GM19239 (cell line): Measurements from ENCODE around the gene UGT1A4.

Experiments used
- DNase-seq: peaks from one replicate; pipeline ENCODE4 v3.0.0; 2011; ENCODE audit warnings: low spot score; ENCODE audit not compliant: insufficient read length
- FAIRE-seq: peaks from 2 replicates; lab custom pipeline; 2011; peaks lifted over from hg19 to GRCh38; lab: Jason Lieb, UNC

Gene UGT1A4

DNA sequence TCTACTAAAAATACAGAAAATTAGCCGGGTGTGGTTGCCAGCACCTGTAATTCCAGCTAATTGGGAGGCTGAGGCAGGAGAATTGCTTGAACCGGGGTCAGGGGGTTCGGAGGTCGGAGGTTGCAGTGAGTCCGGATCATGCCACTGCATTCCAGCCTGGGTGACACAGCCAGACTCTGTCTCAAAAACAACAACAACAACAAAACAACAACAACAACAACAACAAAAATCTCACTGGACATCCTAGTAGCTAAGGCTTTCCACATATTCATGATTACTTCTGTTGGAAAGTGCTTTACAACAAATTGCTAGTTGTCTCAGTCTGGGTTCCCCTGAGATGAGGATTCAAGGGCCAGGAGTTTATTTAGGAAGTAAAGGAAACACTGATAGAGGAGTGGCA, 55.3 kb downstream of the UGT1A4 start:
- FAIRE-seq, result no peak
- DNase-seq, result no peak

DNA sequence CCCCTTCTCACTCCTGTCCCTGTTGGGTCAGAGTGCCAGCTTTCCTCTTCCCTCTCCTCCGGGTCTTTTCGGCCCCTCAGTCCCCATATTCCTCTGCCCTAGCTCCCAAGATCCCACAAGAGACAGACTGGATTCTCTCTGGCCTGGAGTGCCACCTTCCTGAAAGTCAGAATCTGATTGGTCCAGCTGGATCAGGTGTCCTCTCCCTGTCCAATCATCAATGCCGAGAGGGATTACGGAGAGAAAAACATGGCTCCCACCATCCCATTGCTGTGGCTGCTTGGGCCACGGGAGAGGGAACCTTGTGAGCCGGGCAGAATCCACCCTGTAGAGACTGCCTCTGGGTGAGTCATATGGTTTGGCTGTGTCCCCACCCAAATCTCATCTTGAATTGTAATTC, 56.9 kb downstream of the UGT1A4 start:
- FAIRE-seq, result no peak
- no peak for DNase-seq

DNA sequence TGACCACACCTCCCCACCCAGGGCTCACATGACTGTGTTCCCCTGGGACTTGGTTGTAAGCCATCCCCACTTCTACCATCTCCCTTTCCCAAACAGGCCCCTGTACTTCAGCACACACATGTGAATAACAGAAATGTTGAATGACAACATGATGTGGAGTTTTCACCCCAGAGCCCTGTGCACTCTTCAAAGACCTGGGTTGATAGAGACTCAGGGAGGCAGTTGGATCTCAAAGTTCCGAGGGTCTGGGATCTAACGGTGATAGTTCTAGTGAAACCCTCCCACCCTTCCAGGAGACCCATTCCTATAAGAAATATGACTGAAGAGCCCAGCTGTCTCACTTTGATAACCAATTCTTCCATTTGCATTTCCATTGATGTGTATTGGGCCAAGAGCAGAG, 59.5 kb downstream of the UGT1A4 start, which contains the start of gene MROH2A:
TSS of gene MROH2A (plus strand) at position 301 of the 400 bp plus-strand sequence. CDS start 1,029 bp downstream, outside the sequence.
- FAIRE-seq (no peak), DNase-seq (no peak)

DNA sequence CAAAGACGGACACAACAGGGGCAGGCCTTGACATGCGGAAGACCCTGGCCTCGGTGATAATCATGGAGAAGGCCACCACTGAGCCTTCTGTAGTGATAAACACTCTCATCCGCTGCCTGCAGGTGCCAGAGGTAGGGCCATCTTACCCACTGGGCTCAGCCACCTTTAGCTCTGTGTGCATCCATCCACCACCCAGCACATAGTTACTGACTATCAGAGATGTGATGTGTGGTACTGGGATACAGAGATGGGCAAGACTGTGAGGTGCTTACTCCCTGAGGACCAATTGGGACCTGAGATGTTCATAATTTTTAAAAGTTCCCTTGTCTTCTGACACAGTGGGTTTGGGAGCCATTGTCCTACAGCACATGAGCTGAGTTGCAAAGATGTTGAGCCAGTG, 61.2 kb downstream of the UGT1A4 start:
- DNase-seq, result no peak
- no peak for FAIRE-seq

DNA sequence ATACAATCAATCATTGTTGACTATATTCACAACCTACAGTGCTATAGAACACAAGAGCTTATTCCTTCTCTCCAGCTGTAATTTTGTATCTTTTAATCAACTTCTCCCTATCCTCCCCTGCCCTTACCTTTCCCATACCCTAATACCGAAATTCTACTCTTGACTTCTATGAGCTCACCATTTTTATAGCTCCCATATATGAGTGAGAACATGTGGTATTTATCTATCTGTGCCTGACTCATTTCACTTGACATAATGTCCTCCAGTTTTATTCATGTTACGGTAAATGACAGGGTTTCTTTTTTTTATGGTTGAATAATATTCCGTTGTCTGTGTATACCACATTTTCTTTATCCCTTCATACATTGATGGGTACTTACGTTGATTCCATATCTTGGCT, 62.2 kb downstream of the UGT1A4 start:
- FAIRE-seq (no peak), DNase-seq (no peak)

DNA sequence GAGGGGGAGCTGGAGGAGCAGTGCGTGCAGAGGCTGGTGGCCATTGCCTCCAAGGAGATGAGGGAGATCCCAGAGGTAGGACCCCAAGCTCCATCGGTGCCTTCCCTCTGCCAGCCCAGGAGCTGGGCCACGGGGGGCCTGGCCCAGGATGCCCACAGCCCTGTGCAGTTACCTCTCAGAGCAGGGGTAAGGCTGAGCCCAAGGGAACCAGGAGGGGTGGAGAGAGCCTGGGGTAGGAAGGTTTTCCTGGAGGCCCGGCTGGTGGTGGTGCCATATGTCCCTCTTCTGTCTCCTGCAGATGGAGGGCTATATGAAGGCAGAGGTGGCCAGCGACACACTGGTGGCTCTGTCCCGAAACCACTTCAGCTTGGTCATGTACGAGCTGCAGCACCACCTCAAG, 71.0 kb downstream of the UGT1A4 start:
- FAIRE-seq, result no peak

DNA sequence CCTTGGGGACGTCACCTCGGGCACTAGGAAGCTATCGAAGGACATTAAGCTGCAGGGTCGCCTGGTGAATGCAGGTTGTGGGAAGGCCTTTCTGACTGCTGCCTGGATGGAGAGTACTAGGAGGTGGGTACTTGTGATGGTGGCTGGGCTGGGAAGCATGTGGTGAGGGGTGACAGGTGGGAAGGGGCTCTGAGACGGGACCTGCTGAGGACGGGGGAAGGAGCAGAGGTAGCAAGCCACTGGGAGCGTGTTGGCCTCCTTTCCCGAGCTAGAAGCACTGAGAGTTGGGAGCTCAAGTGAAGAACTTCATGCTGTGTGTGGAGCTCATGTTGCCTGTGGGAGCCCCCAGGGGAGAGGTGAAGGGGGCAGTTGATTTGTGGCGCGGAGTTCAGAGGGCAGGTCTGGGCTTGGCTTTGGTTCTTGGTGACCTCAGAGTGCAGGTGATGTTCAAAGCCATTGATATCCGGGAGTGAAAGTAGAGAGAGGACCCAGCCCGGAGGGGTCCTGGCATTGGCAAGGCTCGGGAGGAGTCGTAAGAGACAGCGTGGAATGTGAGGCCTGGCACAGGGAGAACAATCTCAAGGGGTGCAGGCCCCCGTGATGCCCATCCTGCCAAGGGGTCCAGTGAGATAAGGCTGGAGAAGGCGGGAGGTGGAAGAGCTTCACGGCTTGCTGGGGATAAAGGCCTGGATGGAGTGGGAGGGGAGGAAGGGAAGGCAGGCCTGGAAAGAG, 72.8 kb downstream of the UGT1A4 start:
- no peak for DNase-seq
- FAIRE-seq, result no peak

More for the DNA sequence above, 71.0 kb downstream of the UGT1A4 start:
- DNase-seq, result no peak

DNA sequence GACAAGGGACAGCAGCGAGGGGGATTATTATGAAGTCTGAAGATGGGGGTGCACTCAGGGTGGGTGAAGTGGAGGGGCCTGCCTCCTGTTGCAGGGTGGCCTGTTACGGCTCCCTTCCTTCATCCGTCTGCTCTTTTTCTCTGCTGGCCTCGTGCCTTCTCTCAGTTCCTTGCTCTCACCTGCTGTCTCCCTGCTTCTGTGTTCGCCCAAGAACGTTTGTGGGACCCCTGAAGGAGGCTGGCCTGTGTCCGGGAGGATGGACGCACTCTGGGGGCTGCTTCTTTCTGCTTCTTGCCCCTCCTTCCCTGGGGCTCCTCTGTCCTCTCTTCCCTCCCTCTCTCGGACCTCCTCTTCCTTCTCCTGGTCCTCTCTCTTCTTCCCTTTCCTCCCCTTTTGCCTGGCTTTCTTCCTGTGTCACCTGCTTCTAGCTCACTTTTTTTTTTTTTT, 73.4 kb downstream of the UGT1A4 start:
- no peak for DNase-seq
- FAIRE-seq, result no peak

DNA sequence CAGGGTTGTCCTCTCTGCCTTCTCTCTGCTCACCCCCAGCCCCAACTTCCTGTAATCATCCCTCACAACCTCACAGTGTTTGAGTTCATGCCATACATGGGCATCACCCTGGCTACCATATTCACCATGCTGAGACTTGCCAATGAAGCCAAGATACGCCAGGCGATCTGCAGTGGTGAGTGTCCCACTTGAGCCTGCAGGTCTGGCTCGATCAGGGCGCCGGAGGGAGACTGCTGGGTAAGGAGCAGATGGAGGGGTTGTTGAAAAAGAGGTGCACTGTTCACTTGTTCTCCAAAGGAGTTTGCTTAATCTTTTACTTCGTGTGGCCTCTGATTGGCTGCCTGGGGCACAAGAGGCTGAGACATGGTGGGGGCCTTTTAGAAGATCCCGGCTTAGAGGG, 74.2 kb downstream of the UGT1A4 start:
- no peak for DNase-seq
- no peak for FAIRE-seq

DNA sequence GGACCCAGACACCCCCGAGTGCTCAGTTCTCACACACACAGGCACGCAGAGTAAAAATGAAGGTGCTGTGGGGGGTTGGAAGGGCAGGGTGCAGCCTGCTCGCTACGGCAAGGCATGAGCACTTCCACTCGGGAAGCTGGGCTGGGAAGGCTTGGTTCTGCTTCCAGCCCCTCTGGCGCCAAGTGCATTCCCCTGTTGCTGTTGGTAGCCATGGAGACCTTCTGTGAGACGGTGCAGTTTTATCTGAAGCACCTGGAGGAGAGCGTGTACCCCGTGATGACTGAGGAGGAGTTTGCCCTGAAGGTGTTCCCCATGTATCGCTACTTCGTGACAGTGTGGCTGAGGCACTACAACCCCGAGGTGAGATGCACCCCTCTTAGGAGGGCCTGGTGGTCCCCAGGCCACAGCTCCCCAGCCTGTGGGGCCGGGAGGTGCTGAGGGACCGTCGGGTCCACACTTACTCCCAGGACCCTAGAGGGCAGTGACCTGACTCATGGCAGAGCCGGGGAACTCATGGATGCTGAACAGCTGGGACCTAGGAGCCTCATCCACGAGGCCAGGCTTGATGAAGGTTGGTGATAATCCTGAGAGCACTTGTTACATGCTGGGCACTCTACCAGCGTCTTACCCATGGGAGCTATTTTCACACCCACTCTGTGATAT, 75.1 kb downstream of the UGT1A4 start:
- FAIRE-seq, result no peak
- no peak for DNase-seq

DNA sequence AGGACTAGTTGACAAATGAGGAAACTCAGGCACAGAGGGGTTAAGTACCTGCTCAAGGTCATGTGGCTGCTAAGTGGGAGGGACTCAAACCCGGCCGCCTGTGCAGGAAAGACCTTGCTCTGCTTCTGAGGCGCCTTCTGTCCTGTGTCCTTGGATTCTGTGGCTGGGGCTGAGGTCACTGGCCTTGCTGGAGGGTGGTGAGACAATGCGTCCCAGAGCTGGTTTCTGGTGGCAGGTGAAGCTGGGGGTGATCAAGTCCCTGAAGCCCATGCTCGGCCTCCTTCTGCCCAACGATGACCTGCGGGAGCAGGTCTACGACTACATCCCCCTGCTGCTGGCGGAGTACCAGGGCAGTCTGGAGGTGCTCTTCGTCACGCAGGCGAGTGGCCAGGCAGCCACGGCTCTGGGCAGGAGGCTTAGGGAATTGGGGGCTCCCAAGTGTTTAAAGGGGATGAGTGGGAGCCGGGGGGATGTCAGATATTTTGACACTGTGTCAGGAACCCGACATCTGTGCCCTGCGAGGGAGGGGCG, 75.7 kb downstream of the UGT1A4 start:
- no peak for FAIRE-seq
- no peak for DNase-seq

DNA sequence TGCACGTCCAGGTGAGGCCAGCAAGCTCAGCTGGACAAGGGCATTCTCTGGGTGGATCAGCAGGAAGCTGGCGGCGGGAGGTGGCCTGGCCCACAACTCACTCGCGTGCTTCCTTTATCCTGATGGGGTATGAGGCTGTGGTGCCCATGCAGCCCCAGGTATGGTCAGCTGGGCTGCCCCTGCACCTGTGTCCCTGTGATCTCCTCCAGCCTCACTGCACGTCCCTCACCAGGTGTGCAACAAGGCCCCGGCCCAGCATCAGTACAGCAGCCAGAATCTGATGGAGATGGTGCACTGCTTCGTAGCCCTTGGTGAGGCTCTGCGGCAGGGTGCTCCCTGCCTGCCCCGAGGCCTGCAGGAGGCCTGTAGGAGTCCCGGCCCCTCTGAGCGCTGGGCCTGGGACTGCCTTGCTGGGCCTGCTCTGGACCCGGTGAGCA, 77.2 kb downstream of the UGT1A4 start:
- FAIRE-seq (no peak), DNase-seq (no peak)

DNA sequence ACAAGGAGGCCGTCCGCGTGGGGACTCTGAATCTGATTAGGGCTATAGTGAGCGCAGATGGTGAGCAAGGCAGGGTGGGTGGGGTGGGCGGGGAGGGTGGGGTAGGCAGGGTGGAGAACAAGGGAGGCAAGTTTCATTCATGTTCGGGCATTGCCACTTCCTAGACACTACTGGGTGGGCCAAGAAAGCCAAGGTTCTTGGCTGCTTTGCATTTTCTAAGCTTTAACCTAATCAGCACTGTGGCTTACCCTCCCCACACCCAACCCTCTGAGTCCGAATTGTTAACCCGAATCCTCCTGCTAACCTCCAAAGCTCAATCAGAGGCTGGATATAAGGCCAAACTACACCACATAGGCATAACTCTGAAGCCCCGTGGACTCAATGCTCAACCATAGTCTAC, 77.7 kb downstream of the UGT1A4 start:
- no peak for DNase-seq

DNA sequence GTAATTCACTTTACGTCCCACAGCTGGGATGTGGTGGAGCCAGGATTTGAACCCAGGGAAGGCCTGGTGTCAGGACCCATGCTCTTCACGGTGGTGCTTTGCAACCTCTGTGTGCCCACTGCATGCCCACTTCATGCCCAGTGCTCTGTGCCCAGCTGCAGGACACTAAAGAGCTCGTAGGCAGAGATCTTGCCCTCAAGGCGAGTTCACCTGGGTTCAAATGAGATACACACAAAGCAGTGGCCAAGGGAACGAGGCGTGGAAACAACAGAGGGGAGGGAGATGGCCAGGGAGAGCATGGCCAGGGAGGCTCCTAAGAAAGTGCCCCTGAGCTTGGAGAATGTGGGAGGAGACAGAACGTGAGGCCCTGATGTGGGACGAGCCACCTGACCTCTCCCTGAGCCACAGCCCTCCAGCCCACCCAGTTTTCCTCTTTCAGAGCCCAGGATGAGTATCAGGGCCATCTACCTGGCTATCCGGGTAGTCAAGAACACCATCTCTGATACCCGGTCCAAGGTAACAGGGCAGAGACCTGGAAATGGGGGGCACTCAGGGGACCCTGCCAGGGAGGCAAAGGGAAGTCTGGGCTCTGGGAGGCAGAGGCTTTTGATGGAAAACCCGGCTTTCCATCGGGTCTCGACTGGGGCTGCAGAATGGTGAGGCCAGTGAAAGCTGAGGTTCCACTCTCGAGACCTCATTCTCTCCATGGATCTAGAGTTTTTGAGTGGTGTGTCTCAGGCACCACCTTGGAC, 80.0 kb downstream of the UGT1A4 start:
- DNase-seq, result no peak
- FAIRE-seq, result no peak

More for the DNA sequence above, 77.7 kb downstream of the UGT1A4 start:
- no peak for FAIRE-seq

DNA sequence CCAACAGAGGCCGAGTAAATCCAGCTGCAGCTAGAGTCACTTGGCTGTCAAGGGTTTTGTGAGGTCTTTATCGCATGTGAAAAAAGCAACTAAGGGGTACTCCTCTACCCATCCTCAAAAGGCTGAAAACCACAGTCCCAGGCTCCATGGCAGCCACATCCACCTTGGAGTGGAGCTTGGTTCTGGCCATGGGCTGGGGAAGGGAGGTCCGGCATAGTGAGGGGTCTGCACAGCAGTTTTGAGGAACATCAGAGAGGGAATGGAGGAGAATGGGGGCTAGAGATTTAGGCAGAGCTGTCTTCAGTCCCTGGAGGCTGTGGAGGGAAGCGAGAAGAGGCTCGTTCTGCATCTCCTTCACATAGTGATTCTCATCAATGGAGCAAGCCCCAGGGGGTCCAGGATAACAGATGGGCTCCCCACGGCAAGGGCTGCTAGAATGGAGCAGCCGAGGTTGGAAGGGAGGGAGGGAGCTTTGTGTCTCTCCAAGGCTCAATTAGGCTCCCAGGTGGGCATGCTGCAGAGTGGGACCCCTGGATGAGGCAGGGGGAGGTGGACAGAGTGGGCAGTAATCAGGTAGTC, 80.6 kb downstream of the UGT1A4 start:
- no peak for DNase-seq
- FAIRE-seq, result no peak

DNA sequence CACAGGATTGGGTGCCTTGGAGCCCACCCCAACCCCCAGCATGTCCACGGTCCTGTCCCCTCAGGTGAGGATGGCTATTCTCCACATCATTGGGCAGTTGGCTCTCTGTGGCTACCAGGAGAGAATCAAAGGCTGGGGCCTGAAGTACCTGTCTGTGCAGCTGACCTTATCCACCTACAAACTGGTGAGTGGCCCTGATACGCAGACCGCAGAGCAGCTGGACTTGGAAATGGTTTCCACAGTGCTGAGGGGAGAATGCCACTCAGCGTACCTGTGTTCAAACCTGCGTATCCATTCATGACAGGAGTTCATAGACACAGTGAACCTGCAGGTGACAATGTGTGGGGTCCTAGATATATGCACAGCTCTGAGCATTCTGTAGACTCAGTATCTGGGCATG, 81.2 kb downstream of the UGT1A4 start:
- FAIRE-seq (no peak), DNase-seq (no peak)

DNA sequence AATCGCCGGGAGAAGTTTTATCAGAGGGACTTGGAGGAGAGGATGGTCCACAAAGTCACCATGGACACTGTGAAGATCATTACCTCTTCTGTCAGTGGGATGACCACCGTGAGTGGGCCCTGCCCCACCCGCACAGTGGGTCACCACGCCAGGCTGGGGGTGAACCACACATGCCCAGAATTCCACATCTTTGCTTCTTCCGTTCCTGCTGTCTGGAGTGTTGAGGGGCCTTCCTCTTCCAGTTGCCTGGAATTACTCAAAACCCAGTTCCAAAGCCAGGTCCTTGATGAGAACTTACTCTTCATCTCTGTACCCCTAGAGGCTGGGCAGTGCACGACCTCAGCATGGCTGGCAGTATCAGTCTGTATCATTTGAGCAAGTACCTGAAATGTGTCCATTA, 81.7 kb downstream of the UGT1A4 start:
- DNase-seq (no peak), FAIRE-seq (no peak)

DNA sequence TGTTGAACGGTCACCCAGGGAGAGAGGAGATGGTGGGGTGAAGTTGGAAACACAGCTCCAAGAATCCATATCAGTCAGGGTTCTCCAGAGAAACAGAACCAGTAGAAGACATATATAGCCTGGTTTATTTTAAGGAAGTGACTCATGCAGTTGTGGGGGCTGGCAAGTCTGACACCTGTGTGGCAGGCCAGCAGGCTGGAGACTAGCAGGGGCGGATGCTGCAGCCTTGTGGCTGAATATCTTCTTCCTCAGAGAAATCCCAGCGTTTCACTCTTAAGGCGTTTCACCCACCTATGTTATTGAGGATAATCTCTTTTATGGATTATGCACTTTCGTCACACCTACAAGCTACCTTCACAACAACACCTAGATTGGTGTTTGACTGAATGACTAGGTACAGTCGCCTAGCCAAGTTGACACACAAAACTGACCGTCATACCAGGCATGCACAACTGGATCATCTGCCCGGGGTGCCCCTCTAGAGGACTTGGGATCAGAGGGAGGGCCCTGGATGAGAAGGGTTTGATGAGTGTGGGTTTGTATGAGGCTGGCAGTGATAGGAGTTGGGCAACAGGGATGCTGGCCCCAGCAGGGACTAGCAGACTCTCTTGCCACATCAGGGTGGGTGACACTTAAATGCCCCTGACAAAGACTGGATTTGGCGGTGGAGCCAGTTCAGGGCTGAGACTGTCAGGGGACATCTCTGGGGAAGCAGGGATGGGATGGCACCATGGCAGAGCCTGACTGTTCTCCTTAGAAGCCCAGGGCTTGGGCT, 83.0 kb downstream of the UGT1A4 start:
- no peak for FAIRE-seq
- DNase-seq, result no peak

DNA sequence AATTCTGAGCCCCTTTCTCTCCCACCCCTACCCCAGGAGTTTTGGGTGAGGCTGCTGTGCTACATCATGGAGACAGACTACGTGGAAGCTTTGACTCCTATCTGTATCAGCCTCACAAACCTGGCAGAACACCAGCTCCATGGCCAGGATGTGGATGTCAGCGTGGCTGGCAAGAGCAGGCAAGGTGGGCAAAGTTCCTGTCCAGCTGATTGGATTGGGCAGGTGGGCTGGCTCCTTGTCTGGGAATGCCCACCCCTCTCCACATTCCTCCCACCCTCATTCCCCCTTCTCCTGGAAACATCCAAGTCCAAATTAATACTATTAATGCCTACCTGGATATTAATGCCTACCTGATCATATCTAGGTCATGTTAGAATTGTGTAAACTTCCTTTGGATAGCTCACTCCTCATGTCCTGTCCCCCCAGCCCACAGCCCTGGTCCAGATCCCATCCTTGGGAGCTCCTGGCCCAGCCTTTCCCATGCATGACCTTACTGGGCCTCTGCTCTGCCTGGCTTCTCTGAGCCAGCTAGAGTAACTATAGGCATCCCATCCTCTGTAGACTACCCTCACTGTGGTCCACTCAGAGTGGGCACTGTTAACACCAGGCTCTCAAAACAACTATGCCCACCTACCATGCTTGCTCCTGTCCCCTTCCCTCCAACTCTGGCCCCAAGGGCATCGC, 83.7 kb downstream of the UGT1A4 start:
- no peak for DNase-seq
- FAIRE-seq, result no peak
